H1 (cell line): ENCODE measurements around the gene CDHR5. TPM values are rescaled to one million over a fixed set of nuclear protein-coding genes. Genes with fewer than 3 reads are reported as not detected.

Experiments used
- CTCF ChIA-PET: fragments of 300-600 bp; sonication (Branson Sonifier 250); formaldehyde crosslinking; loops from one replicate; lab custom pipeline; 2021; ENCODE audit not compliant: partially characterized antibody; lab: Charles Lee
- POLR2A ChIA-PET: fragments of 300-600 bp; sonication (Branson Sonifier 250); formaldehyde crosslinking; loops from one replicate; lab custom pipeline; 2021; ENCODE audit warnings: inconsistent platforms; ENCODE audit not compliant: partially characterized antibody; lab: Charles Lee
- DNase-seq, 2 experiments: peaks; one replicate each; pipeline versions ENCODE4 v3.0.0 to v3.0.0-alpha.2; 2010 to 2022; ENCODE audit warnings: low spot score in 2 of 2, low read depth in 1 of 2, mixed read lengths in 1 of 2
- FAIRE-seq: peaks from 2 replicates; lab custom pipeline; 2011; peaks lifted over from hg19 to GRCh38; lab: Jason Lieb, UNC
- H2AFZ ChIP-seq: 2 replicates; pipeline ENCODE4 v1.8.1; 2012; ENCODE audit warnings: low read length, inconsistent platforms
- H2AK5ac ChIP-seq: 2 replicates; pipeline ENCODE4 v1.6.1; 2013; ENCODE audit warnings: low read depth, low read length
- H2BK120ac ChIP-seq: replicated peaks from 2 replicates; pipeline ENCODE3; 2013; ENCODE audit warnings: low read depth, low read length, inconsistent platforms
- H2BK12ac ChIP-seq: 2 replicates; pipeline ENCODE4 v1.6.1; 2013; ENCODE audit warnings: low read depth, low read length
- H2BK15ac ChIP-seq: 2 replicates; pipeline ENCODE4 v1.6.1; 2013; ENCODE audit warnings: low read length
- H2BK20ac ChIP-seq: 2 replicates; pipeline ENCODE4 v1.6.1; 2013; ENCODE audit warnings: low read length
- H2BK5ac ChIP-seq: 2 replicates; pipeline ENCODE4 v1.6.1; 2013; ENCODE audit warnings: low read depth, low read length
- H3K14ac ChIP-seq: 2 replicates; pipeline ENCODE4 v1.6.1; 2013; ENCODE audit warnings: inconsistent platforms; ENCODE audit not compliant: insufficient read length
- H3K18ac ChIP-seq: 2 replicates; pipeline ENCODE4 v1.6.1; 2013; ENCODE audit warnings: low read length; ENCODE audit errors: extremely low read depth
- H3K23ac ChIP-seq: 2 replicates; pipeline ENCODE4 v1.6.1; 2013; ENCODE audit warnings: inconsistent platforms; ENCODE audit not compliant: insufficient read length
- H3K23me2 ChIP-seq: 2 replicates; pipeline ENCODE4 v1.6.1; 2013; ENCODE audit warnings: low read depth, low read length
- H3K27ac ChIP-seq: 2 replicates; pipeline ENCODE4 v1.6.1; 2011; ENCODE audit warnings: low read depth, low read length, inconsistent platforms
- H3K27me3 ChIP-seq, 4 experiments: replicated peaks in 1 of 4; 1 replicate in 1 of 4; 2 replicates in 3 of 4; pipeline versions ENCODE4 v1.6.1 to v1.8.1; 2011 to 2013; ENCODE audit warnings: low read length in 3 of 4, mild to moderate bottlenecking in 3 of 4, inconsistent platforms in 2 of 4, mixed read lengths in 2 of 4, moderate library complexity in 1 of 4; ENCODE audit not compliant: control insufficient read depth in 3 of 4, insufficient read depth in 3 of 4; ENCODE audit errors: extremely low read depth in 1 of 4
- H3K36me3 ChIP-seq, 4 experiments: 2 replicates each; pipeline versions ENCODE4 v1.6.1 to v1.8.1; 2011 to 2013; ENCODE audit warnings: mild to moderate bottlenecking in 4 of 4, low read length in 3 of 4, moderate library complexity in 2 of 4, control low read depth in 1 of 4, inconsistent platforms in 1 of 4; ENCODE audit not compliant: insufficient read depth in 4 of 4, control insufficient read depth in 2 of 4
- H3K4ac ChIP-seq: replicated peaks from 2 replicates; pipeline ENCODE3; 2013; ENCODE audit warnings: low read length, low read depth, mixed read lengths, inconsistent platforms; ENCODE audit not compliant: insufficient read length
- H3K4me1 ChIP-seq, 4 experiments: replicated peaks in 1 of 4; 1 replicate in 1 of 4; 2 replicates in 3 of 4; pipeline versions ENCODE4 v1.6.1 to v1.8.1; 2011 to 2013; ENCODE audit warnings: low read length in 3 of 4, inconsistent platforms in 2 of 4, mixed read lengths in 1 of 4; ENCODE audit not compliant: insufficient read depth in 4 of 4, control insufficient read depth in 3 of 4
- H3K4me2 ChIP-seq, 2 experiments: 2 replicates each; pipeline versions ENCODE4 v1.6.1 to v1.8.1; 2011 to 2013; ENCODE audit warnings: low read depth in 2 of 2, low read length in 2 of 2, control low read depth in 1 of 2, inconsistent platforms in 1 of 2, mild to moderate bottlenecking in 1 of 2; ENCODE audit not compliant: insufficient read depth in 1 of 2
- H3K4me3 ChIP-seq, 4 experiments: fragments of 200-600, 300-600 bp in 1 of 4; sonication (generic), shearing (Covaris generic), sonication (Bioruptor Twin) in 1 of 4; 2 replicates each; pipeline versions ENCODE4 v1.5.1 to v1.8.1; 2011 to 2016; ENCODE audit warnings: low read length in 4 of 4, low read depth in 3 of 4, control low read depth in 2 of 4, inconsistent platforms in 2 of 4, mild to moderate bottlenecking in 2 of 4, mixed read lengths in 1 of 4, moderate library complexity in 1 of 4; ENCODE audit not compliant: insufficient read depth in 2 of 4; ENCODE audit errors: extremely low read depth in 1 of 4
- H3K56ac ChIP-seq: replicated peaks from 2 replicates; pipeline ENCODE3; 2013; ENCODE audit warnings: low read depth, mild to moderate bottlenecking, mixed read lengths, low read length, inconsistent platforms; ENCODE audit not compliant: insufficient read length
- H3K79me1 ChIP-seq: 2 replicates; pipeline ENCODE4 v1.6.1; 2013; ENCODE audit warnings: low read depth, low read length, control low read depth
- H3K79me2 ChIP-seq, 2 experiments: 2 replicates each; pipeline versions ENCODE4 v1.6.1 to v1.8.1; 2012 to 2013; ENCODE audit warnings: low read length in 2 of 2, mild to moderate bottlenecking in 2 of 2, inconsistent platforms in 1 of 2; ENCODE audit not compliant: insufficient read depth in 2 of 2, control insufficient read depth in 1 of 2
- H3K9ac ChIP-seq, 4 experiments: replicated peaks in 1 of 4; 1 replicate in 1 of 4; 2 replicates in 3 of 4; pipeline versions ENCODE4 v1.6.1 to v1.8.1; 2011 to 2013; ENCODE audit warnings: low read depth in 3 of 4, low read length in 3 of 4, control low read depth in 2 of 4, mild to moderate bottlenecking in 2 of 4, moderate library complexity in 2 of 4, inconsistent platforms in 1 of 4; ENCODE audit errors: extremely low read depth in 1 of 4
- H3K9me3 ChIP-seq, 2 experiments: 2 replicates each; pipeline versions ENCODE4 v1.6.1 to v1.8.1; 2012 to 2013; ENCODE audit warnings: mild to moderate bottlenecking in 2 of 2, moderate library complexity in 2 of 2, control low read depth in 1 of 2, inconsistent platforms in 1 of 2, low read depth in 1 of 2, low read length in 1 of 2, mixed read lengths in 1 of 2; ENCODE audit not compliant: insufficient read depth in 2 of 2
- H4K20me1 ChIP-seq, 2 experiments: replicated peaks in 1 of 2; 2 replicates each; pipeline versions ENCODE3 to v1.8.1; 2011 to 2013; ENCODE audit warnings: inconsistent platforms in 2 of 2, low read length in 2 of 2, mild to moderate bottlenecking in 1 of 2; ENCODE audit not compliant: insufficient read depth in 2 of 2, control insufficient read depth in 1 of 2
- H4K5ac ChIP-seq: 2 replicates; pipeline ENCODE4 v1.6.1; 2013; ENCODE audit warnings: low read length, low read depth, mixed read lengths, inconsistent platforms; ENCODE audit not compliant: insufficient read length
- H4K8ac ChIP-seq: 2 replicates; pipeline ENCODE4 v1.8.0; 2013; ENCODE audit warnings: mild to moderate bottlenecking, moderate library complexity, low read length, inconsistent platforms; ENCODE audit not compliant: insufficient read depth; ENCODE audit errors: extremely low read depth
- H4K91ac ChIP-seq: replicated peaks from 2 replicates; pipeline ENCODE3; 2013; ENCODE audit warnings: low read length, mixed read lengths, inconsistent platforms; ENCODE audit not compliant: insufficient read length
- BRCA1 ChIP-seq: IDR thresholded peaks from 2 replicates; pipeline ENCODE4 v1.6.1; 2012; ENCODE audit warnings: low read depth, low read length, improper control_type of control experiment
- GTF2F1 ChIP-seq: IDR thresholded peaks from 2 replicates; pipeline ENCODE4 v1.6.1; 2012; ENCODE audit warnings: low read depth, low read length, improper control_type of control experiment, borderline replicate concordance
- JUND ChIP-seq: IDR thresholded peaks from 2 replicates; pipeline ENCODE4 v1.6.1; 2011; ENCODE audit warnings: mild to moderate bottlenecking, improper control_type of control experiment, low read length
- KDM1A ChIP-seq: fragments of 200-600, 300-600 bp; sonication (generic); IDR thresholded peaks from 2 replicates; pipeline ENCODE4 v1.7.1; 2016; ENCODE audit warnings: mild to moderate bottlenecking, low read length, borderline replicate concordance
- RFX5 ChIP-seq: IDR thresholded peaks from 2 replicates; pipeline ENCODE4 v1.6.1; 2011; ENCODE audit warnings: low read depth, low read length, improper control_type of control experiment, borderline replicate concordance
- RNF2 ChIP-seq: fragments of 200-900, 300-1000 bp; sonication (generic); IDR thresholded peaks from 2 replicates; pipeline ENCODE4 v1.7.1; 2016; ENCODE audit warnings: borderline replicate concordance, low read depth, mild to moderate bottlenecking, antibody characterized with exemption, low read length; ENCODE audit not compliant: poor library complexity, severe bottlenecking; ENCODE audit errors: missing control alignments
- WGBS, 2 experiments: shearing (Covaris generic) in 1 of 2; methylation state at CpG; one replicate each; pipeline versions ENCODE4 v1.1.6 to v1.1.7; 2013 to 2015; ENCODE audit warnings: low lambda C conversion rate in 2 of 2, mixed read lengths in 2 of 2, inconsistent platforms in 1 of 2, low coverage in 1 of 2, missing lambda C conversion rate in 1 of 2; ENCODE audit not compliant: insufficient replicate concordance in 2 of 2, insufficient coverage in 1 of 2, insufficient read length in 1 of 2; ENCODE audit errors: extremely low coverage in 1 of 2, missing lambda C conversion rate in 1 of 2; 5-methylcytosine and 5-hydroxymethylcytosine counted together
- polyA plus RNA-seq, 7 experiments: library from polyadenylated mRNA; depleted of rRNA in 3 of 7; stranded (reverse) in 5 of 7; unstranded in 2 of 7; fragments of >200 nt in 5 of 7; fragments of 200-250 nt in 2 of 7; gene quantifications; 1 replicate in 5 of 7; 2 replicates in 1 of 7; 4 replicates in 1 of 7; pipeline versions ENCODE4 v1.2.1 to v1.2.3, GENCODE V29; 2011 to 2013; ENCODE audit warnings: missing spikeins in 2 of 7, mixed read lengths in 2 of 7
- total RNA-seq: library from RNA; stranded (reverse); fragmentation: NEBNext Ultra II Directional; extraction: Animal tissue kit (Norgen Biotek cat#: 25700); gene quantifications from 2 replicates; pipeline ENCODE4 v1.2.1, GENCODE V29; 2021

CDHR5 gene
- total and polyA plus RNA-seq, 2 of the 8 experiments (the other 6 are each of a cell fraction or from before 2014, with no cell fraction given) = not detected

- no peak overlapping the region for H3K14ac ChIP-seq
- H2BK20ac ChIP-seq = no peak overlapping the region
- no peak overlapping the region for H4K91ac ChIP-seq
- no peak overlapping the region for H4K8ac ChIP-seq
- no peak overlapping the region; a peak in 1 of 7 replicates for H3K9ac ChIP-seq
- no peak overlapping the region for H3K56ac ChIP-seq
- no peak overlapping the region for H2BK15ac ChIP-seq
- no peaks in the 10 kb centered on the region for H3K4me1 ChIP-seq
- H4K5ac ChIP-seq = no peak overlapping the region
- H3K4ac ChIP-seq = no peak overlapping the region
- POLR2A ChIA-PET = no interaction called here
- no peak overlapping the region; the same call in 1 of the 2 replicates for H3K27ac ChIP-seq
- H2BK5ac ChIP-seq = no peak overlapping the region
- H2BK12ac ChIP-seq = no peak overlapping the region
- H2AK5ac ChIP-seq = no peak overlapping the region
- no peak overlapping the region for H3K4me2 ChIP-seq
- no peaks in the 10 kb centered on the region for H3K27me3 ChIP-seq
- H3K79me1 ChIP-seq = peaks cover 4% of the 10 kb centered on the region; the same call in 1 of the 2 replicates
- H2AFZ ChIP-seq = no peak overlapping the region
- H3K18ac ChIP-seq = no peak overlapping the region
- CTCF ChIA-PET = interaction anchor here (0.7 to 1.8 kb wide), 4 partner anchors 9 to 38 kb away, joined by 3 read pairs; no protein-coding TSS in a partner anchor
- H3K4me3 ChIP-seq = no peak overlapping the region
- no peaks in the 10 kb centered on the region for H3K9me3 ChIP-seq
- DNase-seq = no peak
- FAIRE-seq = no peak
- H3K23me2 ChIP-seq = no peaks in the 10 kb centered on the region
- H3K23ac ChIP-seq = no peak overlapping the region
- WGBS, 2 experiments = 95% methylated on average over 13 of the region's 13 CpGs; no CpG with 5 or more reads in 1 of the 2 experiments
- H4K20me1 ChIP-seq = peaks cover 4 to 15% of the 10 kb centered on the region in 2 experiments
- H3K36me3 ChIP-seq = peaks cover 30 to 79% (median 57%) of the 10 kb centered on the region in 4 experiments
- H3K79me2 ChIP-seq = no peaks in the 10 kb centered on the region
- no peak for TF ChIP-seq RFX5
- no peak for TF ChIP-seq JUND
- TF ChIP-seq GTF2F1 = no peak
- TF ChIP-seq KDM1A = no peak
- TF ChIP-seq RNF2 = no peak
- TF ChIP-seq BRCA1 = no peak
- no peak overlapping the region for H2BK120ac ChIP-seq
Observed at GRCh38 chr11:603154-603553, 21.6 kb downstream of the CDHR5 start.
